RKO (cell line): ENCODE data around the gene FMNL3.

Experiments
- DNase-seq: peaks from one replicate; pipeline ENCODE4 v3.0.0-alpha.2; 2016; ENCODE audit warnings: low spot score

The FMNL3 gene

GRCh38 chr12:49599961-49600360 is 107.2 kb downstream of the FMNL3 start:
- DNase-seq = no peak

- DNase-seq = no peak
Measured at GRCh38 chr12:49598527-49598926, 108.7 kb downstream of the FMNL3 start.

- DNase-seq = no peak
Measured at GRCh38 chr12:49588721-49589516, 118.3 kb downstream of the FMNL3 start.

GRCh38 chr12:49588281-49588680 is 118.9 kb downstream of the FMNL3 start:
- DNase-seq = no peak

GRCh38 chr12:49587174-49587908 is 119.9 kb downstream of the FMNL3 start:
- no peak for DNase-seq
